Loucy (cell line): ENCODE measurements around the gene NCAPD3.

Experiments used
- H2AFZ ChIP-seq: fragments of 200-600 bp; sonication (generic); 2 replicates; pipeline ENCODE4 v1.6.0; 2016; ENCODE audit warnings: antibody characterized with exemption, mild to moderate bottlenecking, low read length, moderate library complexity
- H3F3A ChIP-seq: fragments of 200-600 bp; 2 replicates; pipeline ENCODE4 v1.6.0; 2016; ENCODE audit warnings: antibody characterized with exemption, low read depth, mild to moderate bottlenecking
- H3K27me3 ChIP-seq: fragments of 200-600 bp; sonication (generic); 2 replicates; pipeline ENCODE4 v1.6.1; 2014; ENCODE audit warnings: low read length, mild to moderate bottlenecking; ENCODE audit not compliant: insufficient read depth, poor library complexity, severe bottlenecking
- H3K36me3 ChIP-seq: fragments of 200-600 bp; sonication (generic); 2 replicates; pipeline ENCODE4 v1.6.1; 2016; ENCODE audit warnings: low read length; ENCODE audit not compliant: insufficient read depth
- H3K4me1 ChIP-seq: fragments of 200-600 bp; sonication (generic); 2 replicates; pipeline ENCODE4 v1.5.1; 2014; ENCODE audit warnings: low read length, mild to moderate bottlenecking; ENCODE audit not compliant: insufficient read depth, poor library complexity, severe bottlenecking
- H3K4me2 ChIP-seq: fragments of 200-600 bp; sonication (generic); 2 replicates; pipeline ENCODE4 v1.6.0; 2014; ENCODE audit warnings: antibody characterized with exemption, low read length, low read depth, mild to moderate bottlenecking; ENCODE audit not compliant: poor library complexity, severe bottlenecking
- H3K4me3 ChIP-seq: fragments of 200-600 bp; sonication (generic); 2 replicates; pipeline ENCODE4 v1.5.1; 2014; ENCODE audit warnings: low read length, mild to moderate bottlenecking, mixed read lengths; ENCODE audit not compliant: poor library complexity, severe bottlenecking
- H3K79me2 ChIP-seq: fragments of 200-600 bp; sonication (generic); 2 replicates; pipeline ENCODE4 v1.6.1; 2014; ENCODE audit warnings: low read length; ENCODE audit not compliant: insufficient read depth
- H3K9ac ChIP-seq: fragments of 200-600 bp; sonication (generic); 2 replicates; pipeline ENCODE4 v1.6.0; 2014; ENCODE audit warnings: mild to moderate bottlenecking, low read depth, low read length, moderate library complexity; ENCODE audit not compliant: poor library complexity, severe bottlenecking
- H3K9me2 ChIP-seq: fragments of 200-600 bp; sonication (generic); replicated peaks from 2 replicates; pipeline ENCODE4 v1.6.1; 2016; ENCODE audit warnings: low read depth, low read length, mixed read lengths
- H3K9me3 ChIP-seq: fragments of 200-600 bp; sonication (generic); 2 replicates; pipeline ENCODE4 v1.6.1; 2014; ENCODE audit warnings: mild to moderate bottlenecking, antibody characterized with exemption, low read length, low read depth; ENCODE audit not compliant: insufficient read depth
- H4K20me1 ChIP-seq: fragments of 200-600 bp; sonication (generic); 2 replicates; pipeline ENCODE4 v1.6.0; 2014; ENCODE audit warnings: antibody characterized with exemption, low read length, mild to moderate bottlenecking; ENCODE audit not compliant: insufficient read depth, poor library complexity, severe bottlenecking
- CTCF ChIP-seq: fragments of 200-600 bp; sonication (generic); conservative IDR thresholded peaks from 2 replicates; pipeline ENCODE4 v1.5.1; 2014; ENCODE audit warnings: mild to moderate bottlenecking, antibody characterized with exemption, low read length
- EZH2phosphoT487 ChIP-seq: fragments of 200-600 bp; IDR thresholded peaks from 2 replicates; pipeline ENCODE4 v1.6.1; 2018; ENCODE audit warnings: antibody characterized with exemption, mild to moderate bottlenecking, moderate library complexity, borderline replicate concordance

The NCAPD3 gene

GRCh38 chr11:134216816-134217215 is 7.0 kb downstream of the NCAPD3 start:
- Histone ChIP-seq H3K79me2 (peaks cover 96% of the 10 kb centered on the region), H3K9ac (peak overlapping the region; percentile 30), H3K4me3 (peak overlapping the region; percentile 10), H3F3A (no peaks in the 10 kb centered on the region), H3K36me3 (peaks cover 27% of the 10 kb centered on the region; the same call in 1 of the 2 replicates), H3K4me1 (peaks cover 64% of the 10 kb centered on the region), H3K27me3 (no peaks in the 10 kb centered on the region), H3K9me2 (no peaks in the 10 kb centered on the region), H2AFZ (no peak overlapping the region), H4K20me1 (peaks cover 45% of the 10 kb centered on the region), H3K4me2 (peak overlapping the region; percentile 55), H3K9me3 (no peaks in the 10 kb centered on the region)
- TF ChIP-seq EZH2phosphoT487, result no peak
- no peak for TF ChIP-seq CTCF

GRCh38 chr11:134215836-134216235 is 7.9 kb downstream of the NCAPD3 start:
- peaks cover 27% of the 10 kb centered on the region; the same call in 1 of the 2 replicates for H3K36me3 ChIP-seq
- H3F3A ChIP-seq, result no peaks in the 10 kb centered on the region
- peaks cover 54% of the 10 kb centered on the region for H3K4me1 ChIP-seq
- no peaks in the 10 kb centered on the region for H3K9me3 ChIP-seq
- H2AFZ ChIP-seq, result no peak overlapping the region
- H3K79me2 ChIP-seq, result peaks cover 96% of the 10 kb centered on the region
- H3K27me3 ChIP-seq, result no peaks in the 10 kb centered on the region
- peaks cover 40% of the 10 kb centered on the region for H4K20me1 ChIP-seq
- H3K9ac ChIP-seq, result peak overlapping the region; percentile 30
- H3K4me2 ChIP-seq, result peak overlapping the region; percentile 55
- no peak for TF ChIP-seq EZH2phosphoT487
- TF ChIP-seq CTCF, result no peak
- H3K4me3 ChIP-seq, result peak overlapping the region; percentile 38
- H3K9me2 ChIP-seq, result no peaks in the 10 kb centered on the region

- Histone ChIP-seq H3K27me3 (no peaks in the 10 kb centered on the region), H3K4me2 (no peak overlapping the region), H3K9ac (no peak overlapping the region), H4K20me1 (peaks cover 6% of the 10 kb centered on the region), H3K79me2 (peaks cover 24% of the 10 kb centered on the region), H3K4me1 (no peaks in the 10 kb centered on the region), H3K36me3 (peaks cover 77% of the 10 kb centered on the region), H3K9me3 (no peaks in the 10 kb centered on the region), H2AFZ (no peak overlapping the region), H3F3A (peaks cover 5% of the 10 kb centered on the region; the same call in 1 of the 2 replicates), H3K4me3 (no peak overlapping the region), H3K9me2 (no peaks in the 10 kb centered on the region)
- TF ChIP-seq CTCF (peak; percentile 62), EZH2phosphoT487 (no peak)
Observed at GRCh38 chr11:134207538-134208239, 16.1 kb downstream of the NCAPD3 start.
